ENCODE data around the gene ZMAT3. TPM values are rescaled to one million over a fixed set of nuclear protein-coding genes. Genes with fewer than 3 reads are reported as not detected.

ZMAT3 gene
- total and polyA plus RNA-seq, 2 of the 8 experiments (the other 6 are each of a cell fraction or from before 2014, with no cell fraction given): 5.0 to 9.2 TPM

GRCh38 chr3:179000659-179001058, 71.0 kb downstream of the ZMAT3 start (continued):
- no peak for TF ChIP-seq USF2 (IDR thresholded peaks at IDR 0.05; ENCODE audit: low read length)
